ENCODE data around the gene TMEM200C.

Gene TMEM200C

GRCh38 chr18:5895299-5895875, at the start of gene TMEM200C:
TMEM200C (minus strand) TSS chr18:5895522; CDS start chr18:5892063, 3,459 bp downstream.
- ATAC-seq, result no peak; the same call in 2 of the 3 replicates
- TF ChIP-seq CREB5 (CRISPR knock-in tag; IDR thresholded peaks at IDR 0.05; ENCODE audit: low read depth) (no peak), ZFP3 (CRISPR knock-in tag; IDR thresholded peaks at IDR 0.05) (peak; percentile 99)

GRCh38 chr18:5944448-5944847, 49.1 kb upstream of the TMEM200C start:
- no peak for ATAC-seq
- no peak for TF ChIP-seq CREB5 (CRISPR knock-in tag; IDR thresholded peaks at IDR 0.05; ENCODE audit: low read depth)
- TF ChIP-seq ZNF565 (CRISPR knock-in tag; conservative IDR thresholded peaks at IDR 0.05; ENCODE audit: low read depth), result no peak
- TF ChIP-seq, protein P1, sequence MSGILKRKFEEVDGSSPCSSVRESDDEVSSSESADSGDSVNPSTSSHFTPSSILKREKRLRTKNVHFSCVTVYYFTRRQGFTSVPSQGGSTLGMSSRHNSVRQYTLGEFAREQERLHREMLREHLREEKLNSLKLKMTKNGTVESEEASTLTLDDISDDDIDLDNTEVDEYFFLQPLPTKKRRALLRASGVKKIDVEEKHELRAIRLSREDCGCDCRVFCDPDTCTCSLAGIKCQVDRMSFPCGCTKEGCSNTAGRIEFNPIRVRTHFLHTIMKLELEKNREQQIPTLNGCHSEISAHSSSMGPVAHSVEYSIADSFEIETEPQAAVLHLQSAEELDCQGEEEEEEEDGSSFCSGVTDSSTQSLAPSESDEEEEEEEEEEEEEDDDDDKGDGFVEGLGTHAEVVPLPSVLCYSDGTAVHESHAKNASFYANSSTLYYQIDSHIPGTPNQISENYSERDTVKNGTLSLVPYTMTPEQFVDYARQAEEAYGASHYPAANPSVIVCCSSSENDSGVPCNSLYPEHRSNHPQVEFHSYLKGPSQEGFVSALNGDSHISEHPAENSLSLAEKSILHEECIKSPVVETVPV (CRISPR knock-in tag; IDR thresholded peaks at IDR 0.05), result no peak
- TF ChIP-seq OSR1 (CRISPR knock-in tag; IDR thresholded peaks at IDR 0.05), result no peak
- TF ChIP-seq TOX (CRISPR knock-in tag; IDR thresholded peaks at IDR 0.05; ENCODE audit: borderline replicate concordance), result no peak
- TF ChIP-seq ESRRG (CRISPR knock-in tag; IDR thresholded peaks at IDR 0.05), result no peak
- no peak for TF ChIP-seq ISL1 (CRISPR knock-in tag; IDR thresholded peaks at IDR 0.05)
- TF ChIP-seq CSDC2 (CRISPR knock-in tag; IDR thresholded peaks at IDR 0.05), result no peak

GRCh38 chr18:5943514-5943913, 48.2 kb upstream of the TMEM200C start:
- no peak for ATAC-seq
- TF ChIP-seq, protein P2, sequence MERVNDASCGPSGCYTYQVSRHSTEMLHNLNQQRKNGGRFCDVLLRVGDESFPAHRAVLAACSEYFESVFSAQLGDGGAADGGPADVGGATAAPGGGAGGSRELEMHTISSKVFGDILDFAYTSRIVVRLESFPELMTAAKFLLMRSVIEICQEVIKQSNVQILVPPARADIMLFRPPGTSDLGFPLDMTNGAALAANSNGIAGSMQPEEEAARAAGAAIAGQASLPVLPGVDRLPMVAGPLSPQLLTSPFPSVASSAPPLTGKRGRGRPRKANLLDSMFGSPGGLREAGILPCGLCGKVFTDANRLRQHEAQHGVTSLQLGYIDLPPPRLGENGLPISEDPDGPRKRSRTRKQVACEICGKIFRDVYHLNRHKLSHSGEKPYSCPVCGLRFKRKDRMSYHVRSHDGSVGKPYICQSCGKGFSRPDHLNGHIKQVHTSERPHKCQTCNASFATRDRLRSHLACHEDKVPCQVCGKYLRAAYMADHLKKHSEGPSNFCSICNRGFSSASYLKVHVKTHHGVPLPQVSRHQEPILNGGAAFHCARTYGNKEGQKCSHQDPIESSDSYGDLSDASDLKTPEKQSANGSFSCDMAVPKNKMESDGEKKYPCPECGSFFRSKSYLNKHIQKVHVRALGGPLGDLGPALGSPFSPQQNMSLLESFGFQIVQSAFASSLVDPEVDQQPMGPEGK (CRISPR knock-in tag; IDR thresholded peaks at IDR 0.05; ENCODE audit: borderline replicate concordance), result no peak
- no peak for TF ChIP-seq ZNF70 (CRISPR knock-in tag; IDR thresholded peaks at IDR 0.05)
- no peak for TF ChIP-seq BACH2 (CRISPR knock-in tag; IDR thresholded peaks at IDR 0.05; ENCODE audit: borderline replicate concordance)
- no peak for TF ChIP-seq CREB5 (CRISPR knock-in tag; IDR thresholded peaks at IDR 0.05; ENCODE audit: low read depth)
- TF ChIP-seq, protein P1 (CRISPR knock-in tag; IDR thresholded peaks at IDR 0.05), result no peak
- TF ChIP-seq CSDC2 (CRISPR knock-in tag; IDR thresholded peaks at IDR 0.05), result no peak
- no peak for TF ChIP-seq TCF4 (CRISPR knock-in tag; IDR thresholded peaks at IDR 0.05; ENCODE audit: borderline replicate concordance)
- TF ChIP-seq OSR1 (CRISPR knock-in tag; IDR thresholded peaks at IDR 0.05), result no peak
- no peak for TF ChIP-seq TSHZ2 (CRISPR knock-in tag; IDR thresholded peaks at IDR 0.05)
- TF ChIP-seq ARNTL (CRISPR knock-in tag; IDR thresholded peaks at IDR 0.05; ENCODE audit: borderline replicate concordance, low read depth), result no peak
- no peak for TF ChIP-seq ZC3H10 (CRISPR knock-in tag; IDR thresholded peaks at IDR 0.05)
- no peak for TF ChIP-seq ZNF8 (CRISPR knock-in tag; IDR thresholded peaks at IDR 0.05)
- TF ChIP-seq ZFP3 (CRISPR knock-in tag; IDR thresholded peaks at IDR 0.05), result no peak
- TF ChIP-seq ISL1 (CRISPR knock-in tag; IDR thresholded peaks at IDR 0.05), result no peak
- TF ChIP-seq ESRRG (CRISPR knock-in tag; IDR thresholded peaks at IDR 0.05), result no peak
- TF ChIP-seq SNAI2 (CRISPR knock-in tag; IDR thresholded peaks at IDR 0.05), result no peak
- TF ChIP-seq ZFP30 (CRISPR knock-in tag; IDR thresholded peaks at IDR 0.05), result no peak
- TF ChIP-seq GLIS3 (CRISPR knock-in tag; IDR thresholded peaks at IDR 0.05), result no peak
- TF ChIP-seq ZNF565 (CRISPR knock-in tag; conservative IDR thresholded peaks at IDR 0.05; ENCODE audit: low read depth), result no peak
